Stimulated activated CD8-positive, alpha-beta memory T cell treated with anti-CD3 and anti-CD28 coated beads, Interleukin-15, amount 100 ng/mL, for 1 hour (primary cell): ENCODE measurements around the gene KIRREL3.

Source experiments
- DNase-seq: peaks from one replicate; pipeline ENCODE4 v3.0.0-alpha.2; 2020; ENCODE audit warnings: low read depth

The KIRREL3 gene

GRCh38 chr11:126507646-126508045 is 492.9 kb downstream of the KIRREL3 start:
- no peak for DNase-seq

- no peak for DNase-seq
These were observed 493.8 kb downstream of the KIRREL3 start for GRCh38 chr11:126506789-126507188.

GRCh38 chr11:126502982-126503381 is 497.6 kb downstream of the KIRREL3 start:
- no peak for DNase-seq

GRCh38 chr11:126502159-126502558 is 498.4 kb downstream of the KIRREL3 start:
- no peak for DNase-seq

- no peak for DNase-seq
These were observed 498.9 kb downstream of the KIRREL3 start for GRCh38 chr11:126501641-126502040.

- no peak for DNase-seq
These were observed 499.6 kb downstream of the KIRREL3 start for GRCh38 chr11:126500981-126501380.

- DNase-seq: no peak
These were observed 501.3 kb downstream of the KIRREL3 start for GRCh38 chr11:126499131-126499752.

- DNase-seq: no peak
These were observed 502.3 kb downstream of the KIRREL3 start for GRCh38 chr11:126498281-126498680.

- no peak for DNase-seq
These were observed 502.9 kb downstream of the KIRREL3 start for GRCh38 chr11:126497581-126498122.

GRCh38 chr11:126496576-126497337 is 503.8 kb downstream of the KIRREL3 start:
- DNase-seq: no peak

- no peak for DNase-seq
These were observed 505.0 kb downstream of the KIRREL3 start for GRCh38 chr11:126495281-126496220.

- DNase-seq: no peak
These were observed 505.7 kb downstream of the KIRREL3 start for GRCh38 chr11:126494831-126495230.

GRCh38 chr11:126492331-126493082 is 508.1 kb downstream of the KIRREL3 start:
- DNase-seq: no peak

- no peak for DNase-seq
These were observed 509.5 kb downstream of the KIRREL3 start for GRCh38 chr11:126491092-126491491.

- no peak for DNase-seq
These were observed 510.5 kb downstream of the KIRREL3 start for GRCh38 chr11:126489836-126490660.

GRCh38 chr11:126488591-126489370 is 511.8 kb downstream of the KIRREL3 start:
- no peak for DNase-seq

- DNase-seq: no peak
These were observed 512.9 kb downstream of the KIRREL3 start for GRCh38 chr11:126487711-126488110.

- DNase-seq: no peak
These were observed 514.5 kb downstream of the KIRREL3 start for GRCh38 chr11:126485986-126486635.
